Peyer's patch (tissue), 4 donors: ENCODE results near the gene AMBN.

Experiments
- POLR2A ChIP-seq, 2 donors: fragments of 450-650 bp; IDR thresholded peaks; one replicate each; pipeline ENCODE4 v1.5.1; 2017; ENCODE audit warnings: antibody characterized with exemption in 2 of 2, mild to moderate bottlenecking in 2 of 2, moderate library complexity in 2 of 2
- TF ChIP-seq, protein P1 (sequence below), 6 experiments: fragments of 450-650 bp in 4 of 6; fragments of 200-600 bp in 2 of 6; sonication (generic) in 1 of 6; IDR thresholded peaks; one replicate each; pipeline ENCODE4 v1.5.1; 2017 to 2019; ENCODE audit warnings: antibody characterized with exemption in 6 of 6, mild to moderate bottlenecking in 3 of 6, moderate library complexity in 1 of 6

DNA sequence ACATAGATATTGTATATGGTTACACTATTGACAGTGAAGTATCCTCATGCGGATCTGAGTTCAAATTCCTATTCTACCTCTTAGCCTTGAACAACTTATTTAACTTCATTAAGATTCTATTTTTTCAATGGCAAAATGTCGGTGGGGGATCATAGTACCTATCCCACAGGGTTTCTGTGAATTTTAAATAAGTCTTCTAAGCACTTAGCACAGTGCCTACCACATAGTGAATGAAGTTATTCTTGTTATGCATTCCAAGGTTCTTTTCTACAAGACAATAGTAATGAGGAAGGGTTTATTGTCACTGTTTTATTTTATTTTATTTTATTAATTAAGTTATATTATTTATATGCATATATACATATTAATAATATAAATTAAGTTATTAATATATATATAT is 27.7 kb downstream of the AMBN start:
- TF ChIP-seq, protein P1, sequence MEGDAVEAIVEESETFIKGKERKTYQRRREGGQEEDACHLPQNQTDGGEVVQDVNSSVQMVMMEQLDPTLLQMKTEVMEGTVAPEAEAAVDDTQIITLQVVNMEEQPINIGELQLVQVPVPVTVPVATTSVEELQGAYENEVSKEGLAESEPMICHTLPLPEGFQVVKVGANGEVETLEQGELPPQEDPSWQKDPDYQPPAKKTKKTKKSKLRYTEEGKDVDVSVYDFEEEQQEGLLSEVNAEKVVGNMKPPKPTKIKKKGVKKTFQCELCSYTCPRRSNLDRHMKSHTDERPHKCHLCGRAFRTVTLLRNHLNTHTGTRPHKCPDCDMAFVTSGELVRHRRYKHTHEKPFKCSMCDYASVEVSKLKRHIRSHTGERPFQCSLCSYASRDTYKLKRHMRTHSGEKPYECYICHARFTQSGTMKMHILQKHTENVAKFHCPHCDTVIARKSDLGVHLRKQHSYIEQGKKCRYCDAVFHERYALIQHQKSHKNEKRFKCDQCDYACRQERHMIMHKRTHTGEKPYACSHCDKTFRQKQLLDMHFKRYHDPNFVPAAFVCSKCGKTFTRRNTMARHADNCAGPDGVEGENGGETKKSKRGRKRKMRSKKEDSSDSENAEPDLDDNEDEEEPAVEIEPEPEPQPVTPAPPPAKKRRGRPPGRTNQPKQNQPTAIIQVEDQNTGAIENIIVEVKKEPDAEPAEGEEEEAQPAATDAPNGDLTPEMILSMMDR (IDR thresholded peaks at IDR 0.05) = no peak
- no peak for TF ChIP-seq POLR2A (IDR thresholded peaks at IDR 0.05)
